Stimulated activated CD8-positive, alpha-beta memory T cell treated with anti-CD3 and anti-CD28 coated beads, Interleukin-15, amount 100 ng/mL, for 1 hour (primary cell): ENCODE data around the gene ZNF608.

Source experiments
- DNase-seq: peaks from one replicate; pipeline ENCODE4 v3.0.0-alpha.2; 2020; ENCODE audit warnings: low read depth

ZNF608 gene

DNA sequence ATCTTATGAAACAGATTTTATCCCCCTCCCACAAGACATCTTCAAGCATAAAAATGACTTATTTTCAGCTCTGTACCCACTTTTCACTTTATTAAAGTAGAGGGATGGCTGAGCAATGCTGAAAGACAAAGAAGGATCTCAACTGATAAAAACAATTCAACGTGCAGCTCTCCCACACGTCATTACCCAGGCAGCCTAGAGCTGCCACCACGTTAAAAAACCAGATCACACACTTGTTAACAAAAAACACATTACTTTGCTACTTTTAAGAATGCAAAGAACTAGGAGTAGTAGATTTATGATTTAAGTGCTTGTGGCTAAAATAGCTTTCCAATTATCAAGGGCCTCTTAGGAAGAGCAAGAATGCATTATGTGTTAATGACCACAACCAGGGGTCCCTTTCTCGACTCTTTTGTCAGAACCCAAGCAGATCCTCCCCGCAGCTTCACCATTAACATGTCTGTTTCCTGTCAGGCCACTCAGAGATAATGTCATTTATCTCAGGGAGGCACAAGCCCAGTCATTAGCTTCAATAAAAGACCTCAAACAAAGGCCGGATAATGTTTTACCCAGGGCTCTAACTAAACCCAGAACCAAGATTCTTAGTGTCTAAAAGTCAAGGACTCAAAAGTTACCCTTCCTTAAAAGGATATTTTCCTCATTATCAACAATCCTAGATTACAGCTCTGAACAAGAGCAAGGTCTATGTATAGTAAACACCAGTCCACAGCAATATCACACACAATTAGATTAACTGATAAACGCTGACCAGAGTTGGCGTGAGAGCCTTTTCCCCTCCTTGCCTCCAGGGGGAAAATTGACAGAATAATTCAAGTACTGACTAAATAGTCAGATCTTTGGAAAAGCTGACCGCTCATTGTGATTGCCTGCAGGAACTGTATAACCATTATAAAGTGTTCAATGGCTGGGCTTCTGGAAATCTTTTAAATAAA, 7.5 kb downstream of the ZNF608 start:
- DNase-seq, result no peak

DNA sequence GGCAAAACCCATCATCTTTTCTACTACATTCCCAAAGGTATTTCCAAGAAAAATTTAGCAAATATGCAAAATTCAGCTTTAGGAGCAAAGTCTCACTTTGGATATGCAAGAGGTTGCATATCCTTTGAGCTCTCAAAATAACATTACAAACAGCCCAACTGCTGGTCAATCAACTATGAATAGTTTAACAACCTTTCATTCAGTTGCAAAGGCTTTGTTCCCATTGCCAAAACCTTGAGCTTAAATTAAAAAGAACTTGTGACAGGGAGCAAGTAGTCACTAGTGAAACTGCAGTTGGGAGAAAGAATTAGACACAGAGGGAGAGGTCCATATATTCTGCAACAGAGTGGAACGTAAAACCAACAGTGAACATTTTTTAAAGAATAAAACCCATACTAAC, 8.8 kb downstream of the ZNF608 start:
- no peak for DNase-seq

DNA sequence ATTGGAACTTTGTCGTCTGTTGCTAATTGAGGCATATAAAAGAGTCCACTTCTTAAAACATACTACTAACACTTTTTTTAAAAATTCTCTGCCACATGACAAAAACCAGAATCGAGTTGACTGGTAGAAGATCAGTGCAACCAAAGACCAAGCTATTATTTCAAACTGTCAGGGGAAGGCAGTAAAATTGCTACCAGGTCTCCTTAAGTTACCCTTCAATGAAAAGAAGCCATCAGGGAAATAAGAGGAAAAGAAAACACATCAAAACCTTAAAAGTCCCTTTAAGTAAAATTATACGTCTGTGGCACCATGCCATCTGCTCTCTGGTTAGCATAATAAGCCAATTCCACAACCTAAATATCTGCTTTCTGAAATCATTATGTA, 9.6 kb downstream of the ZNF608 start:
- DNase-seq, result no peak

DNA sequence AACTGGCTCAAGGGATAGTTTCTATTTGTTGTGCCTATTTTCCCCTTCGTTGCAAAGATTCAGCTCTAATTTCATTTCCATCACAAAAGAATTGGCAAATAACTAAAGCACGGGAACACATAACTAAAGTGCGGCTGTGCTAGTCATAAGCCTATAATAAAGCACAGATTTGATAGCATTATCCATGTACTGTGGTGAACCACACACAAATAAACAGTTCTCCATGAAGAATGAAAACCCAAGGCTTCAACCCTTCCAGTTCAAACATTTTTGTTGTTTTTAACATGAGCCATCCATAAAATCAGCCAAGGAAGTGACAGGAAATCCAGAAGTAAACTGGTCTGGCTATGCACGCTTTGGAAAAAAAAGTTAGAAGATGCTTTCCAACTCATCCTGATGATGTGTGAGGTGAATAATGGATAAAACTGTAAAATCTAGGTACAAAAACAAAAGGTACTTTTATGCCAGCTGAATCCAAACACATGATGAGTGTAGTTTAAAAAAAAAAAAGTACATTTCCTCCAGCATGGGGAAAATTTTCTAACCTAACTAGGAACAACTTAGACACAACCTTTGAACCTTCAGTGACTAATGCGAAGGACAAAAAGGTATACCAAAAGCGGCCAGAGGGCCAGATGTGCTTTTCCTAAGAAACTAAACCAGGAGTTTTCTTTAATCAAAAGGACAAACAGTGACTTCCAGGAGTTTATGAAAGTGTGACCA, 10.2 kb downstream of the ZNF608 start:
- DNase-seq, result no peak

DNA sequence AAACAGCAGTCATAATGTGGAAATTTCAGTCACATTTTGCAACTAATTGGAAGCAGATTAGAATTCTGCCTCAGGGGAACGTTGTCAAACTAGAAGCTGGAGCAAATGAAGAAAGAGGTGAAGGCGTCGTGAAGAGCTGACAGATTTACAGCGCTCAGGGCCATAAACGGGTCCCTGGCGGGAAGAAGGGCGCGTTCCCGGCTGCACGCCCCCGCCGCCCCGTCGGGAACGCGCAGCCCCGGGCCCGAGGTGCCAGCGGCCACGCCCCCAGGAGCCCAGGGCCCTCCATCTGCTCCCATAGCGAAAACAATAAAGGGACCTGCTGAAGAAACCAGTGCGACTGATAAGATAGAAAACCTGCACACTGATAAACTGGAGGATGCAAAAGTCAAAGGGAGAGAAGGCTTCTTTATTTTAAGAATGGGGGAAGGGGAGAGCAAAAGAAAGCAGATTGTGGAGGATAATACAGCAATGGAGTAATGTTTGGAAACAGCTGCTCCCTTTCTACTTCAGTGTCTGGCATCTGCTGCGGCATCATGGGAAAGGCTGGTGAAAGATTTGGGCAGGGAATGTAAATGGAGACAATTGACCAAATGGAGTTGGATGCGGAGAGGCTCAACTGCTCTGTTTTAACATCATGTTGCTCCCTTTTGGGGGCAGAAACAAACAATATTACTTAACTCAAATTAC, 11.1 kb downstream of the ZNF608 start:
- no peak for DNase-seq

DNA sequence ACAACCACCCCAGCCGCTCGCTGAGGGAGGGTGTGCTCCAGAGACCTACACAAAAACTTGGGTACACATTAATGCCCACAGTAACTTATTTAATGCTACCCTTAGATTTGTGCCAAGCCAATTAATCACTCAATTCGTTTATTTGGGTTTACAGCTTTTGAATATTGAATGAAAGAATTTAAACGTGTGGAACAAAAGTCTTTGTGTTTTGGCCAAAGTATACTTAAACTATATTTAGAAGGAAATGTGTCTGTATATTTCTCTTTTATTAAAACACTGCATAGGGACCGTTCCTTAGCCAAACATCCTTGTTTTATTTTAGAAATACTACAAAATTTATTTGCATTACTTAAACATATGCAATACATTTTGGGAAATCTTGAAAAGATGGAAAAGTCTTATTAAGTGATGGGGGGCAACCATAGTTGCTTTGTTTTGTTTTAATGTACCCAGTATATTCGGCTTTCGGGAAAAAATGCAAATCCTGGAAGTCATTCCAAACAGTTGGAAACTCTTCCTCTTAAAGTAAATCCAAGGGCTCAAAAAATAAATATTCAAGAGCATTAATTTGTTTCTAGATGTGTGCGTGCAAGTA, 11.8 kb downstream of the ZNF608 start:
- DNase-seq, result no peak

DNA sequence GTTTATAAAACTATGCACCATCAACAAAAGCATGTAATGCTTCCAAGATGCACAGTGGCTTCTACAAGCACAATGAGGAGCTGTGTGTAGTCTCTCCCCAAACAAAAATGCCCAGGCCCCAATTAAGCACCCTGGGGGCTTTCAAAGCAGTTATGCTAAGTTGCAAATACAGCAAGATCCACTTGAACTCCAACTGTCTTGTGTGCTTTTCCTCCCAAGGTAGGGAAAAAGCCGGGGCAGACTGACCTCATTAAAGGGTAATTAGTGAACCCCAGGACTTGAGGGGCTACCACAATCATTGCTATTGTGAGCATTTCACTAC, 13.1 kb downstream of the ZNF608 start:
- no peak for DNase-seq

DNA sequence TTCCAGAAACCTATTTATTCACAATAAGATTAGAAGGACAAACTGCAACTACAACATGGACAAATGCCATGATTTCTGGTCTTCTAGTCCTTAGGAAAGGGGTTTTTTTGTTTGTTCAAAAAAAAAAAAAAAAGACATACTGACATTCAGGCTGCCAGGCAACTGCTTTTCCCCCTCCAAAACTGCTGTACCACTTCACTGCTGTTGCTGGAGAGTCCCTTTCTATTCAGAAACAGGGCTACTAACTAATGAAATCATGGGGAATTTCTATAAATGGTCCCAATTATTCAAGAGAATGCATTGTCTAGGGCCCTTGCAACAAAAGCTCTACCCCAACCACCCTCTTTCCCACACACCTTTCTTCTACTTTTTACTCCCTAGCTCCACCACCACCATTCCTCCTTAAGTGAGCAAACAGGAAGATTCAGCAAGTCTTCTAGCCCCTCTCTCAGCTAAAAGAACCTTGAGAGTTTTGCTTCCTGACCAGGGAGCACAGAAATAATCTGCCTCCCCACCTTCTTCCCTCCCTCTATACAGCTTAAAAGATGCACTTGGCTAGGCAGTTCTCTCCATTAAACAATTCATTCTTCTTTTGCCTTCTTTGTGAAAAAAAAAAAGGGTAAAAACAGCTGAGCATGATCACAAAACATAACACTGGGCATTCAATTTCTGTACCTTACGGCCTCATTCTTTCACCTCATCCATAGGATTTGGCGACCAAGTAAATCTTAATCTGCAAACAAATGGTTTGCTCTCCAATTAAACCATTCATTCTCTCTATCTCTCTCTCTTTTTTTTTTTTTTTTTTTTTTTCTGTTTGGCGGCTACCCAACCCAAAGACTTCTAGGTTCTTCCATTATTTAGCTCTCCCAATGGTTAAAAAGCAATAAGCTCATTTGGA, 13.8 kb downstream of the ZNF608 start:
- DNase-seq, result no peak

DNA sequence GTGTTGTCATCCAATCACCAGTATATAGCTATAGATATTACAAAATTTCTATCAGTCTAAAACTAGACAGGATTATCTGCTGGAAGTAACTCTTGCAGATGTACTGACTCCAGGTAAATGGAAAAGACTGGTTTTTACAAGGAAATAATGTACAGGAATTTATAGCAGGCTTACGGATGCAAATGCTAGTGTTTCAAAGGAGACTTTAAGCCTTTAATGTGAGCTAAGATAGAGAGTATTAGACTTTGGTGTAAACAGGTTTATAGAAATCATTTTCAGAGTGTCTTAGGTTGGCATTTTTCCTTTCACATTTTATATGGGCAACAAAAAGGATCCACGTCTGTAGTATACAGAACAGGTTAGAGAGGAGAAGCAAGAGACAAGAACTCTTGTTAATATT, 16.1 kb downstream of the ZNF608 start:
- DNase-seq, result no peak

DNA sequence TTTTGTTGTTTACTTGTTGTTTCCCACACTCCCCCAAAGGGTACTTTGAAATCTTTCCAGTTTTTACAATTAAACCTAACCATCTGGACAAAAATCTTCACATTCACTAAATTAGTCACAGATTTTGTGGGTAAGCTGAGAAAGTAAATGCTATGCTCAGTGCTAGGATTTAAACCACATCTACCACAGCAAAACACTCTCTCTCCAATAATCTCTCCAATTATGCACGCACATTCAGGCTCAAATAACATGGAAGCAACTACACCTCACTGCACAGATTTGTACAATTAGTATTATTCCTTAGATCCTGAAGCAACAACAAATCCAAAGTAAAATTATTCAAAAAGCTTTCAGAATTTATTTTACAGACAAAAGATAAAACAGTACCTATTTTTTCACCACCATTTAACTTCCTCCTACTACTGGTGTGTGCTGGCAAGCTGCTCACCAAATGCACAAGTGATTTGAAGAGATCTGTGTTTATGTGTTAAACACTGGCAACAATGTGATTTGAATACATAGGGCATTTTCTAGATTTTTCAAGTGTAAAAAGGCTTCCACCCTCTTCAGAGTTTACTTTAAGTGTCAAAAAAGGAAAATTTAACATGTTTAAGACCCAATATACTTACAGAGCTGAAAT, 16.6 kb downstream of the ZNF608 start:
- DNase-seq, result no peak

DNA sequence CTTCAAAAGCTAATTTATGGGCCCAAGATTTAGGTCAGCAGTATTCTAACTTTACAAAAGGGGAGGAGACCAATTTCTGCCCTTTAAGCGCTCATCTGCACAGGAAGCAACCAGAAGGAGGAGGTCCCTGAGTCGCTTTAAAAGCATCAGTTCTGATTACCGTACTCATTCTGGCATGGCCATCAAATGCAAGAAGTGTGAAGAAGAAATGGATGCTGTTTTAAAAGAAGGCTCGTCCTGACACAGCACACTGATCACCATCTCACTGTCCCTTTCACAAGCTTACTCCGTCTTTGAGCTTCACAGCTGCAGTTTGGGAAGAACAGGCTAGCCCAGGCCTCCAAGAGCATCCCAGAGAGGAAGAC, 17.5 kb downstream of the ZNF608 start:
- DNase-seq, result no peak

DNA sequence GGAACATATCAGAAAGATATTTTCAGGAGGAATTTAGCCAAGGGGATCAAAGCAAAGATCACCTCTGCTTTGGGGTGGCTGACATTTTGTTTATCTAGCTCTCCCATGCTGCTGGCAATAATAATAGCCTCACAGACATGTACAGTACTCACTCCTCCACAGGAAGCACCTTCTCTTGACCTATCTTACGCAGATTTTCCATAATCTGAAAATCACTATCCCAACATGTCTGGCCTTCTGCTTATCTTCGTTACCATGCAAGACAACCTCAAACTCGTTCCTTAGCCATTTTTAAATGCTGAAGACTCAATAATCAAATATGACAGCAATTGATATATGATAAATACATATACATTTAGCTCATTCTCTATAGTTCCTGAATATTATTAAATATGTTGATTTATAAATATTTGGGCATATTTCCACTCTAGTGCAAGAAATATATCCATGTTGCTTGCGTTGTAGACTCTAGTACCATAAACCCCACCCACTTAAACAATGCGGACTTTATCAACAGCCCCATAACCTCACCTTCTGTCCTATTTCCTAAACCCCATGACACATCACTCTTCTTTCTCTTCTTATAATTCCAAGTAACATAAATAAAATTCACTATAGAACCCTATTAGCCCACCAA, 18.0 kb downstream of the ZNF608 start:
- no peak for DNase-seq

DNA sequence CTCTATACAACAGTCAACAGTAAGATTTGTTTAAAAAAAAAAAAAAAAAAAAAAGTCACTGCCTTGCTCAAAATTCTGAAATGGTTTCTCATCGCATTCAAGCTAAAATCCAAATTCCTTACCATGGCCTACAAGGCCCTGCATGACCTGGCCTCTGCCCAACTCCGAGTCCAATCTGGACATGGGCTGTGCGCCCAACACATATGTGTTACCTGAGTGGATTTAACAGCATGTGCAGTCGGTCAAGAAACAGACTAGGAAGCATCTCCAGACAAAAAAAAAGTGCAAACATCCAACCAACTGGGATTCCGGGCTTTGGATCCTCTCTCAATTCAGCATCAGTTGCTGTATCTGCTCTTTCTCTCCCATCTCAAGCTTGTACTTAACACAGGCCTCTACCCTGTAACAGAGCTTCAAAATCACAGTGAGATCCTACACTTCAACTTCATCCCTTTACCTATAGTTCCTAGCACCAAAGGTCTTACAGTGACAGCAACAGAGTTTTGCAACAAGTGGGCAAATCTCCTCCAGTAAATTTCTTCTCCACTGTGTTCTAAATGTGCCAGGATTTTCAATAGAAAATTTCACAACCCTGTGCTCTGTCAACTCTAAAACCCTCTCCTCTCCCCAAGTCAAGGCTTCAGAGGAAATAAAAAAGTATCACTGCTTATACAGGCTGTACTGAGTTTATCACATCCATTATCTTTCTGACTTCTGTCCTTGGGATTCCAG, 19.6 kb downstream of the ZNF608 start:
- no peak for DNase-seq

DNA sequence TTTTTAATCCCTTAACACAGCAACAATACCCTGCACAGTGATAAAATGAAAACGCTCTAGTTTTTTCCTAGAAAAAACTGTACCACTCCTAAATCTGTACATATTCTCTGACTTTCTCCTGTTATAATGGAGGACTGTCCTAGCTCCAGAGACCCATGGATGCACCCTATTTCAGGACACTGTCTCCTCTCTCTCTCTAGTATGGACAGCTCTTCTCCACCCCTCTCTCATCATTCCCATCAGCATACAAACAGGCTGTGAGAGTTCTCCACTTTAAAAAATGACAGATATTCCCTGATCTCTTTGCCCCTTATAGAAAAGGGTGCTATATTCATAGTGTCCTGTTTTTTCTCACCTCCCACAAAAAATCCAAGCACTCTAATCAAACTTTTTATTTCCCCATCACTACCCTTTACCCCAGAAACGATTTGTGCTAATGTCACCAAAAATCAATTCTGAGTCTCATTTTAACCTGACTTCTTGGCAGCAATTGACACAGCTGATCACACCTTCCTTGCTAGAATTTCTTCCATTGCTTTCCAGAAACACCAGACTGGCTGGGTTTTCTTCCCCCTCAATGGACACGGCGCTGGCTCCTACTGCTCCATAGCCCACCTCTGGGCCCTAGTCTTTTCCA, 20.7 kb downstream of the ZNF608 start:
- DNase-seq, result no peak

DNA sequence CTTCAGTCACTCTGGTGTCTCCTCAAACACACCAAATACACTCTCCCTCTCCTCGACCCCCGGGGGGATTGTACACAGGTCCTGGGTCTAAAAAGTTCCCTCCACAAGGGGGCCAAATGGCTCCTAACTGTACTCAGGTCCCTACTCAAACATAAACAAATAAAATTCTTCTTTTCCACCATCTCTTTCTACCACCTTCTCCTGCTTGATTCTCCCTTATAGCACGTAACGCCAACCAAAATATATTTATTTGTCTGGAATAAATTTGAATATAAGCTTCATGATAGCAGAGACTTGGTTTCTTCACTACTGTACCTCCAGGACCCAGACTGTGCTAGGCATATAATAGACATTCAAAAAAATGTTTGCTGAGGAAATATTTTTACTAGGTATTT, 21.4 kb downstream of the ZNF608 start:
- DNase-seq, result no peak

DNA sequence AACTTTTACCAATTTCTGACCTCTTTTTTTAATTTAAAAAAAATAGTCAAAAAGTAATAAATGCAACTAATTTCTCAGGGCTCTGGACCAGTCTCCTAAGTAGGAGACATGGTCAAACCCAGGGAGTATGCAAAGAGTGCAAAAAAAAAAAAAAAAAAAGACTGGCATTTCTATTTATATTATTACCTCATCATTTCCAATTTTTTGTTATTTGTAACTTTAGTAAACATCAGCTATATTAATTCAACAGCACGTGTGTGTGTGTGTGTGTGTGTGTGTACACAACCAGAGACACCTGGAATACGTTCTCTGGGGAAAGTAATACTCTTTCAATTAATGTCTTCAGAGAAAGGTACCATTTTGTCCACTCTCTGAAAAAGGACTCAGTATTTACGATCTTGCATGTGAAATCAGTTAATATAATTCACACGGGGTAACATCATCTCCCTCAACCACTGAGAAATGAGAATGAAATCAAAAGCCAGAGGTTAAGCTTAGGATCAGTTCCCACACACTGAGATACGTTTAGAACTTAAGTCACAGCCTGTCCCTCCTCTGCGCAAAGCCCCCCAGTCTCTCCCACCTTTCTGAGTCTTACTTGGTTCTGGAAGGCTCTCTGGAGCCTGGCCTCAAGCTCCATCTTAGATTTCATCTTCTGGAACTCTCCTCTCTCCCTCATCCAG, 21.9 kb downstream of the ZNF608 start:
- DNase-seq, result no peak

DNA sequence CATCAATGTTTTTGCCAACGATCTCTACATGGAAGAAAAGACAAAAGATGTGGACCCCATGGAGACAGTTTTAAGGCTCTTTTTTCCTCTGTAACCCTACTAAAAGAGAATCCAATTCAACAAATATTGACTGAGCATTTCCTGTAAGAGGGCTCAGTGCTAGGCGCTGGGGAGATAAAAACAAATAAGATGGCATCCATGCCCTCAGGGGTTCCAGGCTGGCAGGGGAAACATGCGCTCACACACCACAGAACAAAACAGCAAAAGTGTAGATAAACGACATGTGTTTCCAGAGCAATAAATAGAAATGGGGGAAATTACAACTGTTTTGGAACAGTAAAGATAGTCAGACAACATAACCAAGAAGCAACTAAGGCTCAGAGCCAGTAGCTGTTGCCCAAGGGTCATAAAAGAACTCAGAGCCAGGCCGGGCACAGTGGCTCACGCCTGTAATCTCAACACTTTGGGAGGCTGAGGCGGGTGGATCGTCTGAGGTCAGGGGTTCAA, 25.2 kb downstream of the ZNF608 start:
- no peak for DNase-seq

DNA sequence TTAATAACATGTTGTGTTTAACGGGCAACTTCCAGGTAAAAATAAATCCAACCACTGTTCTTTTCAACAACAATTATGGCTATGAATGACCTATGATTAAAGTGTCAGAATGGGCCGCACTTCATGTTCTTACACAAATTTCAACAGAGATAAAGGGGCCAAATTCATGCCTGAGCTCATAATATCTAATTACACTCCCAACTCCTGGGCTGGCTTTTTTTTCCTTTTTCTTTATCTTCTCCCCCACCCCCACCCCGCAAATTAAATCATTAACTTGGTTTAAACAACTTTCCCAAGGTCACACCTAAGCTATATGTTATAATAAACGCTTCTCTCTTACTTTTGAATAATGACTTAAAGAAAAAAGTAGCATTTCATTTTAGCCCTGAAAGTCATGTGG, 25.8 kb downstream of the ZNF608 start:
- no peak for DNase-seq
